ENCODE data around the gene ELL. TPM values are rescaled to one million over a fixed set of nuclear protein-coding genes. Genes with fewer than 3 reads are reported as not detected.

ELL gene
- total and polyA plus RNA-seq, 9 of the 15 experiments (the other 6 are each of a cell fraction or from before 2014, with no cell fraction given): 0.24 to 22.5 (median 4.1) TPM

DNA sequence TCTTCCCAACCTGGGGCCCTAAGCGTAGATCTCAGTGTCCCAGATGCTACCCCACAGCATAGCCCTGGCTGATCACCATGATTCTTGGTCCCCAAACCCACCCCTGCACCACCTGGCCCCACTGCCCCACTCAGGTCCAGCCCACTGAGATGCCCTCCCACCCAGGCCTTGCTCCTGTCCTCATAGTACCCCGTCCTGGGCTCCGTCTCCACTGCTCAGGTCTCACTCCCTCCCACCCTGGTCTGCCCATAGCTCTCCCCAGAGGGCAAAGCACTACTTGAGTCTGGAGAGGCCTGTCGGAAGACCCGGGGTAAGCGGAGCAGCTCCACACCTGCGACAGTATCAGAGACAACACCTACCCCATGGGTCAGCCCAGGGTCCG, 48.2 kb downstream of the ELL start:
- peaks cover 15 to 56% of the 10 kb centered on the region in 2 experiments for H3K4me1 ChIP-seq (replicated peaks in 1 of 2; ENCODE audit: control insufficient read depth in 2 of 2, insufficient read depth in 2 of 2, low read length in 2 of 2)
- no peak overlapping the region for H2AFZ ChIP-seq (ENCODE audit: low read depth, low read length)
- H3K9me3 ChIP-seq (replicated peaks; ENCODE audit: control insufficient read depth, insufficient read depth, low read depth, low read length): no peaks in the 10 kb centered on the region
- intact Hi-C loops (cut with micrococcal nuclease): no loop called here
- ChIA-PET CTCF (ENCODE audit: low intra/inter-chr PET ratio) (no interaction called here), POLR2A (interaction anchor here (0.7 kb wide), 2 partner anchors 98 to 157 kb away, joined by 3 read pairs; no protein-coding TSS in a partner anchor)
- no peaks in the 10 kb centered on the region for H3K27me3 ChIP-seq (ENCODE audit: control insufficient read depth in 2 of 2, insufficient read depth in 2 of 2, low read length in 2 of 2)
- H3K27ac ChIP-seq (ENCODE audit: extremely low read depth, low read depth, low read length): no peak overlapping the region
- peaks cover 27% of the 10 kb centered on the region; the same call in 2 of the 3 replicates for H3K36me3 ChIP-seq (ENCODE audit: control insufficient read depth, insufficient read depth, low read length)
- BruUV-seq (replicated peaks): no TSS peak
- ATAC-seq (no peak), DNase-seq (ENCODE audit: extremely low read depth in 1 of 4, low spot score in 3 of 4) (no peak), FAIRE-seq (no peak)
- peaks cover 14% of the 10 kb centered on the region for H3K9me1 ChIP-seq (ENCODE audit: control insufficient read depth, insufficient read depth, low read length)
- H3K9ac ChIP-seq (ENCODE audit: insufficient read depth in 1 of 2, low read depth in 2 of 2, low read length in 2 of 2): peak overlapping the region in 1 of 2 experiments; percentile 68; a peak in 2 of 4 replicates
- in situ Hi-C loops (cut with MboI): no loop called here
- H4K20me1 ChIP-seq (replicated peaks; ENCODE audit: control insufficient read depth, insufficient read depth, low read length): peaks cover 46% of the 10 kb centered on the region
- no peak overlapping the region for H3K4me2 ChIP-seq (ENCODE audit: insufficient read depth, low read length)
- H3K4me3 ChIP-seq: no peak overlapping the region
- peaks cover 61% of the 10 kb centered on the region for H3K79me2 ChIP-seq (ENCODE audit: control insufficient read depth, insufficient read depth, low read length)
- WGBS (ENCODE audit: insufficient coverage, low coverage, missing lambda C conversion rate): 94% methylated on average over 8 of the region's 8 CpGs
- TF ChIP-seq, protein P1, sequence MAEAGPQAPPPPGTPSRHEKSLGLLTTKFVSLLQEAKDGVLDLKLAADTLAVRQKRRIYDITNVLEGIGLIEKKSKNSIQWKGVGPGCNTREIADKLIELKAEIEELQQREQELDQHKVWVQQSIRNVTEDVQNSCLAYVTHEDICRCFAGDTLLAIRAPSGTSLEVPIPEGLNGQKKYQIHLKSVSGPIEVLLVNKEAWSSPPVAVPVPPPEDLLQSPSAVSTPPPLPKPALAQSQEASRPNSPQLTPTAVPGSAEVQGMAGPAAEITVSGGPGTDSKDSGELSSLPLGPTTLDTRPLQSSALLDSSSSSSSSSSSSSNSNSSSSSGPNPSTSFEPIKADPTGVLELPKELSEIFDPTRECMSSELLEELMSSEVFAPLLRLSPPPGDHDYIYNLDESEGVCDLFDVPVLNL (CRISPR knock-in tag; IDR thresholded peaks at IDR 0.05; ENCODE audit: low read depth): no peak
- TF ChIP-seq RERE (CRISPR knock-in tag; IDR thresholded peaks at IDR 0.05; ENCODE audit: borderline replicate concordance) (no peak), HNRNPH1 (optimal IDR thresholded peaks at IDR 0.05; ENCODE audit: low read depth, low read length) (no peak), ZNF518B (CRISPR knock-in tag; IDR thresholded peaks at IDR 0.05) (no peak), ZNF583 (CRISPR knock-in tag; IDR thresholded peaks at IDR 0.05) (no peak), CXXC5 (CRISPR knock-in tag; IDR thresholded peaks at IDR 0.05) (no peak), CTBP1 (IDR thresholded peaks at IDR 0.05; ENCODE audit: borderline replicate concordance) (no peak)
- TF ChIP-seq, protein P2, sequence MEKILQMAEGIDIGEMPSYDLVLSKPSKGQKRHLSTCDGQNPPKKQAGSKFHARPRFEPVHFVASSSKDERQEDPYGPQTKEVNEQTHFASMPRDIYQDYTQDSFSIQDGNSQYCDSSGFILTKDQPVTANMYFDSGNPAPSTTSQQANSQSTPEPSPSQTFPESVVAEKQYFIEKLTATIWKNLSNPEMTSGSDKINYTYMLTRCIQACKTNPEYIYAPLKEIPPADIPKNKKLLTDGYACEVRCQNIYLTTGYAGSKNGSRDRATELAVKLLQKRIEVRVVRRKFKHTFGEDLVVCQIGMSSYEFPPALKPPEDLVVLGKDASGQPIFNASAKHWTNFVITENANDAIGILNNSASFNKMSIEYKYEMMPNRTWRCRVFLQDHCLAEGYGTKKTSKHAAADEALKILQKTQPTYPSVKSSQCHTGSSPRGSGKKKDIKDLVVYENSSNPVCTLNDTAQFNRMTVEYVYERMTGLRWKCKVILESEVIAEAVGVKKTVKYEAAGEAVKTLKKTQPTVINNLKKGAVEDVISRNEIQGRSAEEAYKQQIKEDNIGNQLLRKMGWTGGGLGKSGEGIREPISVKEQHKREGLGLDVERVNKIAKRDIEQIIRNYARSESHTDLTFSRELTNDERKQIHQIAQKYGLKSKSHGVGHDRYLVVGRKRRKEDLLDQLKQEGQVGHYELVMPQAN (IDR thresholded peaks at IDR 0.05; ENCODE audit: borderline replicate concordance): no peak
- TF ChIP-seq, protein P3, sequence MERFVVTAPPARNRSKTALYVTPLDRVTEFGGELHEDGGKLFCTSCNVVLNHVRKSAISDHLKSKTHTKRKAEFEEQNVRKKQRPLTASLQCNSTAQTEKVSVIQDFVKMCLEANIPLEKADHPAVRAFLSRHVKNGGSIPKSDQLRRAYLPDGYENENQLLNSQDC (CRISPR knock-in tag; IDR thresholded peaks at IDR 0.05): no peak
